ENCODE measurements around the gene CSRNP3. TPM values are rescaled to one million over a fixed set of nuclear protein-coding genes. Genes with fewer than 3 reads are reported as not detected.

Gene CSRNP3
- total and polyA plus RNA-seq, 2 donors (not counting 3 experiments of a cell fraction or from before 2014, with no cell fraction given) = not detected

GRCh38 chr2:165431014-165431413 lies 38.5 kb upstream of the CSRNP3 start:
- no peak overlapping the region for H2AFZ ChIP-seq (ENCODE audit: low read depth, low read length)
- BruUV-seq (replicated peaks) = no TSS peak
- no peaks in the 10 kb centered on the region for H3K9me3 ChIP-seq (replicated peaks; ENCODE audit: control insufficient read depth, insufficient read depth, low read length)
- FAIRE-seq = no peak
- dilution Hi-C loops (cut with MboI; ENCODE audit: extremely low pct_ligation_motif_present, low sequenced_read_pairs) = no loop called here
- H3K27ac ChIP-seq (ENCODE audit: insufficient read depth, low read depth, low read length) = no peak overlapping the region
- H3K4me1 ChIP-seq (ENCODE audit: control insufficient read depth, extremely low read depth, insufficient read depth, low read length) = no peaks in the 10 kb centered on the region
- H3K9me1 ChIP-seq (replicated peaks; ENCODE audit: control insufficient read depth, extremely low read depth, insufficient read depth, low read length) = no peaks in the 10 kb centered on the region
- ChIA-PET POLR2A (no interaction called here), CTCF (interaction anchor here (1.9 kb wide), 1 partner anchor 443 kb away, joined by 4 read pairs; no protein-coding TSS in a partner anchor)
- no peak overlapping the region for H3K9ac ChIP-seq (replicated peaks; ENCODE audit: extremely low read depth, insufficient read depth, low read length)
- H3K4me2 ChIP-seq (ENCODE audit: insufficient read depth, low read length) = no peak overlapping the region
- no peaks in the 10 kb centered on the region for H4K20me1 ChIP-seq (replicated peaks; ENCODE audit: control insufficient read depth, extremely low read depth, insufficient read depth, low read length)
- H3K79me2 ChIP-seq (ENCODE audit: control insufficient read depth, insufficient read depth, low read length) = no peaks in the 10 kb centered on the region
- intact Hi-C loops (cut with micrococcal nuclease) = no loop called here
- no peaks in the 10 kb centered on the region for H3K27me3 ChIP-seq (ENCODE audit: control insufficient read depth in 2 of 2, insufficient read depth in 2 of 2, low read length in 2 of 2)
- H3K4me3 ChIP-seq (replicated peaks in 1 of 3; ENCODE audit: insufficient read depth in 1 of 3, low read depth in 1 of 3, low read length in 3 of 3) = no peak overlapping the region
- H3K36me3 ChIP-seq (ENCODE audit: control insufficient read depth in 2 of 2, extremely low read depth in 1 of 2, insufficient read depth in 2 of 2, low read length in 2 of 2) = no peaks in the 10 kb centered on the region
- TF ChIP-seq POLR2A (IDR thresholded peaks at IDR 0.05; ENCODE audit: low read depth, low read length) (no peak), EZH2 (IDR thresholded peaks at IDR 0.05; ENCODE audit: borderline replicate concordance, low read depth, low read length, severe bottlenecking) (no peak), FOS (IDR thresholded peaks at IDR 0.05; ENCODE audit: borderline replicate concordance, insufficient read depth, low read length) (no peak)
- DNase-seq (ENCODE audit: low read depth, low spot score) = no peak

GRCh38 chr2:165432234-165432966 lies 37.1 kb upstream of the CSRNP3 start:
- no peak for TF ChIP-seq MAX (IDR thresholded peaks at IDR 0.05; ENCODE audit: insufficient read depth, insufficient read length)
- TF ChIP-seq POLR2AphosphoS5 (IDR thresholded peaks at IDR 0.05; ENCODE audit: insufficient read depth, low read depth, low read length) = no peak
- TF ChIP-seq CTCF (IDR thresholded peaks at IDR 0.05; ENCODE audit: extremely low read depth in 1 of 2, insufficient read depth in 1 of 2, low read depth in 1 of 2, low read length in 2 of 2) = no peak
- TF ChIP-seq MYC (IDR thresholded peaks at IDR 0.05; ENCODE audit: low read depth, low read length) = no peak
- no peak for TF ChIP-seq FOS (IDR thresholded peaks at IDR 0.05; ENCODE audit: borderline replicate concordance, insufficient read depth, low read length)
- TF ChIP-seq EZH2 (IDR thresholded peaks at IDR 0.05; ENCODE audit: borderline replicate concordance, low read depth, low read length, severe bottlenecking) = no peak
- TF ChIP-seq JUN (IDR thresholded peaks at IDR 0.05; ENCODE audit: borderline replicate concordance, insufficient read depth, insufficient read length, low read depth) = no peak
- TF ChIP-seq POLR2A (IDR thresholded peaks at IDR 0.05; ENCODE audit: low read depth, low read length) = no peak
- TF ChIP-seq GATA2 (IDR thresholded peaks at IDR 0.05; ENCODE audit: insufficient read depth, insufficient read length, low read depth, low read length) = no peak
- Histone ChIP-seq H2AFZ (ENCODE audit: low read depth, low read length) (no peak overlapping the region), H4K20me1 (replicated peaks; ENCODE audit: control insufficient read depth, extremely low read depth, insufficient read depth, low read length) (no peaks in the 10 kb centered on the region), H3K4me3 (replicated peaks in 1 of 3; ENCODE audit: insufficient read depth in 1 of 3, low read depth in 1 of 3, low read length in 3 of 3) (no peak overlapping the region), H3K27ac (ENCODE audit: insufficient read depth, low read depth, low read length) (no peak overlapping the region), H3K9ac (replicated peaks; ENCODE audit: extremely low read depth, insufficient read depth, low read length) (no peak overlapping the region), H3K9me3 (replicated peaks; ENCODE audit: control insufficient read depth, insufficient read depth, low read length) (no peaks in the 10 kb centered on the region), H3K27me3 (ENCODE audit: control insufficient read depth in 2 of 2, insufficient read depth in 2 of 2, low read length in 2 of 2) (no peaks in the 10 kb centered on the region), H3K9me1 (replicated peaks; ENCODE audit: control insufficient read depth, extremely low read depth, insufficient read depth, low read length) (no peaks in the 10 kb centered on the region), H3K36me3 (ENCODE audit: control insufficient read depth in 2 of 2, extremely low read depth in 1 of 2, insufficient read depth in 2 of 2, low read length in 2 of 2) (no peaks in the 10 kb centered on the region), H3K4me2 (ENCODE audit: insufficient read depth, low read length) (no peak overlapping the region), H3K4me1 (ENCODE audit: control insufficient read depth, extremely low read depth, insufficient read depth, low read length) (no peaks in the 10 kb centered on the region), H3K79me2 (ENCODE audit: control insufficient read depth, insufficient read depth, low read length) (no peaks in the 10 kb centered on the region)
- ChIA-PET POLR2A (no interaction called here), CTCF (interaction anchor here (1.9 kb wide), 1 partner anchor 442 kb away, joined by 4 read pairs; no protein-coding TSS in a partner anchor)
- dilution Hi-C loops (cut with MboI; ENCODE audit: extremely low pct_ligation_motif_present, low sequenced_read_pairs) (no loop called here), intact Hi-C loops (cut with micrococcal nuclease) (no loop called here)
- BruUV-seq (replicated peaks) = no TSS peak
- DNase-seq (ENCODE audit: low read depth, low spot score) = no peak
- no peak for FAIRE-seq
